Measurements from ENCODE around the gene ITGAL.
"Not testable (repeated sequence)": the region's sequence is repeated elsewhere in the genome, so short reads cannot be mapped to it uniquely, and the experiment has no call there.

The ITGAL gene

DNA sequence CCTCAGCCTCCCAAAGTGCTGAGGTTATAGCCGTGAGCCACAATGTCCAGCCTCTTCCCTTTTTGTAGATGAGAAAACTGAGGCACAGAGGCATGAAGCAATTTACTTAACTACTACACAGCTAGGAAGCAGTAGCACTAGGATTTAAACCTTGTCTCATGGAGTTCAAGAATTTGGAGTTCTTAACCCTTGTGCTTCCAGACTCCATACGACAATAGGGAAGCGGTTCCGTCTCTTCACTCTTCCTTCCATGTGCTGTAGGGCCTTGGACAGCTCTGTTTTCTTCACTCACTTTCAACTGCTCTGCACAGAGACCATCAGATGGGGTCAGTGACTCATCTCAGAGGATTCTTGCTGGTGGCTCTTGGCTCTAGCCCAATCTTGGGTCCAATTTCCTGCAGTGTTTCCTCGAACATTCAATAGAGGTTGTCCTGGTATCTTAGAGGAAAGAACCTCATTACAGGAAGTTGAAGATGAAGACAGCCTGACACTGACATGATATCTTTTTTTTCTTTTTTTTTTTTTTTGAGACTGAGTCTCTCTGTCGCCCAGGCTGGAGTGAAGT lies 19.3 kb downstream of the ITGAL start:
- DNase-seq (ENCODE audit: low spot score) (peak; percentile 80), FAIRE-seq (no peak)

DNA sequence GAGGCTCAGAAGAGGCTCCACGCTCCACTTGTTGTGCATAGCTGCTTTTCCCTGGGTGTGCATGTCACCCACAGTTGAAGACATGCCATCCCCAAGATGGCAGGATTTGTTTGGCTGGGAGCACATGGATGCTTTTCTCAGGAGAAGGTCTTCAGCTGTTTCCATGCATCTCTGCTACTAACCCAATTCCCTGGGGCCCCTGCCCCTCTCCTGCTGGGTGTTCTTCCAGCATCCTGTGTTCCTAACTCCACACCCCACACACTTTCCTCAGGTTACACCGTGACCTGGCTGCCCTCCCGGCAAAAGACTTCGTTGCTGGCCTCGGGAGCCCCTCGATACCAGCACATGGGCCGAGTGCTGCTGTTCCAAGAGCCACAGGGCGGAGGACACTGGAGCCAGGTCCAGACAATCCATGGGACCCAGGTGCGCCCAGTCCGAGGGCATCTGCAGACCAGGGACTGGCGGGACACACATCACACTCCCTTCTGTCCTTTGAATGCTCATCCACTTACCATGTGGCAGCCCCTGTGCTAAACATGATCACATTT lies 21.5 kb downstream of the ITGAL start:
- FAIRE-seq (no peak), DNase-seq (ENCODE audit: low spot score) (no peak)

DNA sequence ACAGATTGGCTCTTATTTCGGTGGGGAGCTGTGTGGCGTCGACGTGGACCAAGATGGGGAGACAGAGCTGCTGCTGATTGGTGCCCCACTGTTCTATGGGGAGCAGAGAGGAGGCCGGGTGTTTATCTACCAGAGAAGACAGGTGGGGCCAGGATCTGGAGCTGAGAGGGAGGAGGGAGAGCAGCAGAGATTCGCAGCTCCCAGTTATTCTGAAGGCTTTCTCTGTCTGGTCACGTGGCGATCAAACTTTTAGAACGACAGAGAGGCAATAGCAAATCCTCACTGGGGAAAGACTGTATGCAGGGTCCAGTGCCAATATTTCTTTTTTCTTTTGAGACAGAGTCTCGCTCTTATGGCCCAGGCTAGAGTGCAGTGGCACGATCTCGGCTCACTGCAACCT lies 22.2 kb downstream of the ITGAL start:
- FAIRE-seq (no peak), DNase-seq (ENCODE audit: low spot score) (no peak)

DNA sequence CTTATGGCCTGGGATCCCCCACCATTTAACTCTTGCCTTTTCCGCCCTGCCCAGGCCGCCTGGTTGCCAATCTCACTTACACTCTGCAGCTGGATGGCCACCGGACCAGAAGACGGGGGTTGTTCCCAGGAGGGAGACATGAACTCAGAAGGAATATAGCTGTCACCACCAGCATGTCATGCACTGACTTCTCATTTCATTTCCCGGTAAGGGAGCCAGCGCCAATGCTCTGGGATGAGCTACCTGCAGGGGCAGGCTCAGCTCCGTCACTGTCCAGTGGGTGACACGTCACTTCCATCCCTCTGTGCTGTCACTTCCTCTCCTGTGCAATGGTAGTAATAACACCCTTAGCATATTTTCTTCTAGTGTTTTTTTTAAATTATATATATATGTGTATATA lies 26.7 kb downstream of the ITGAL start:
- DNase-seq (ENCODE audit: low spot score) = no peak
- no peak for FAIRE-seq

DNA sequence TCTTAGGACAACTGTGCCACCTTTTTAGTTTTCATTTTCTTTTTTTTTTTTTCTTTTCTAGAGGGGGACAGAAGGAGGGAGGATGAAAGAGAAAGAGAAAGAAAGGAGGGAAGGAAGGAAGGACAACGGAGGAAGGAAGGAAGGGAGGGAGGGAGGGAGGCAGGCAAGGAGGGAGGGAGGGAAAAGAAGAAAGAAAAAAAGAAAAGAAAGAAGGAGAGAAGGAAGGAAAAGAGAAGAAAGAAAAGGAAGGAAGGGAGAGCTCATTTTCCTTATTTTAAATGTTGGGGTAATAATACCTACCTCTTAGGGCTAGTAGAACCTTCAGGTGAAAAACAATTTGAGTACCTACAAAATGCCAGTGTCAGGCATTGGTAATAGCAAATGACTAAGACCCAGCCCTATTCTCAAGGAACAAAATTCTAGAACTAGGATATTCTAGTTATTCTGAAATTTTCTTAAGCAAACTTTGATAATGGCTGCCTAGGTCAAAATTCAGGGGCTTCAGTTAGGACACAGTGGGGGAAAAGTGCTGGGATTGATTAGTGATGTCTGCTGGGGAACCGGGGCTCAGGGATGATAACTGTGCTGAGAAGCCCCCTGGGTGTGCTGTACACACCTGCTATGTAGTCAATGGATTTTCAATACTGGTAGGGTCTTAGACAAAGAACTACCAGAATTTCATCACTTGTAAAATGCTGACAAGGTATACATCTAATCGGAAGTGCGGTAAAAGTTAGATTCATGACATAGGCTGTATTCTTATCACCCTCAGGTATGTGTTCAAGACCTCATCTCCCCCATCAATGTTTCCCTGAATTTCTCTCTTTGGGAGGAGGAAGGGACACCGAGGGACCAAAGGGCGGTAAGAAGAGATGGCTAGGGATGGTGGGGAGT lies 31.1 kb downstream of the ITGAL start:
- no peak for DNase-seq (ENCODE audit: low spot score)
- no peak for FAIRE-seq

DNA sequence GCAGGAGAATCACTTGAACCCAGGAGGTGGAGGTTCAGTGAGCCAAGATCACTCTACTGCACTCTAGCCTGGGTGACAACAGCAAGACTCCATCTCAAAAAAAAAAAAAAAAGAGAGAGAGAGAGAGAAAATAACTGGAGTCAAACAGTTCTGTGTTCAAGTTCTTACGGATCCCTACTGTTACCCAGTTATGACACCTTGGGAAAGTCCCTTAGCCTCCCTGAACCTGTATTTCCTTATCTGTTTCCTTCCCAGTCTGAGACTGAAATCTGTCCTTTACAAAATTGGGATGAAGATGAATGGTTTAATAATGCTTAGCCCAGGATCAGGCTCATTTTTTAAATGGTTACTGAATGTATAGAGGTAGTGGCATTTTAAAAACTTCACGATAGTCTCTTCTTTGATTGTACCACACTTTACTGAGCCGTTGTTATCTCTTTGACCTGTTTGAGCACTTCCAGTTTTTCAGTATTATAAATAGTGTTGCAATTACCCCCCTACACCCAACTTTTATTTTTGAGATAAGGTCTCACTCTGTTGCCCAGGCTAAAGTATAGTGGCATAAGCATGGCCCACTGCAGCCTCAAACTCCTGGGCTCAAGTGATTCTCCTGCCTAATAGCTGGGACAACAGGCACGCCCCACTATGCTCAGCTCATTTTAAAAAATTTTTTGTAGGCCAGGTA lies 36.7 kb downstream of the ITGAL start:
- FAIRE-seq (no peak), DNase-seq (ENCODE audit: low spot score) (no peak)

DNA sequence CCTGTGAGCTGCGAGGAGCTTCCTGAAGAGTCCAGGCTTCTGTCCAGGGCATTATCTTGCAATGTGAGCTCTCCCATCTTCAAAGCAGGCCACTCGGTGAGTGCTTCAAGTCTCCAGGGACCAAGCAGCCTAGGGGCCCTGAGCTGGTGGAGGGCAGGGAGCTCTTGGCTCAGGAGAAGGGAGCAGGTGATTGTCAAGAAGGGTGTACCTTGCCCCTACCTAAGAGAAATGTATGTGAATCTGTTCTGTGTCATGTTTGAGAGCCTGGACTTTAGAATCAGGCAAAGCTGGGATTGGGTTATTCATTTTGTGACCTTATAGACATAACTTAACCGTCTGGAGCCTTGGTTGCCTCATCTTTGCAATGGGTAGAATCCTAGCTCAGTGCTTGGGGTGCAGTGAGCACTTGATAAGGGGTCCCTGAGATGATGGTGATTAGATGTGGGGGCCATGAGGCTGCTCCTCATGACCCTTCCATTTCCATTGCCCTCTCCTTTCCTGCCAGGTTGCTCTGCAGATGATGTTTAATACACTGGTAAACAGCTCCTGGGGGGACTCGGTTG lies 37.9 kb downstream of the ITGAL start:
- FAIRE-seq (no peak), DNase-seq (ENCODE audit: low spot score) (no peak)

DNA sequence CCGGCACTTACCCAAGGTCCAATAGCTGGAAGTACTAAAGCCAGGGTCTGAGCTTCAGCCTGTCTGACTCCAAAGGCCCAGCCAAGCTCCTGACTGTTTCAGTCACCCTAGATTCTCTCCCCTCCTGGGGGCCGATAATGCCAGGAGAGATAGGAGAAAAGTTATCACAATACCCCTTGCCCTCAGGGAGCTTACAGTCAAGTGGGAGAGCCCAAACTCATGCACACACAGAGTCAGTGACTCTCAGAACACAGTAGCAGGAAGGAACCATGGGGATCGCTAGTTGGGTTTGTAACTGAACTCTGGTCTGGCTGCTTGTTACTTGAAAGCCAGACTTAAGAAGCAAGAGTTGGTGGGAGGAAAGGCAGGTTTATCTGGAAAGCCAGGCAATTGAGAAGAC lies 39.0 kb downstream of the ITGAL start:
- no peak for DNase-seq (ENCODE audit: low spot score)
- no peak for FAIRE-seq

DNA sequence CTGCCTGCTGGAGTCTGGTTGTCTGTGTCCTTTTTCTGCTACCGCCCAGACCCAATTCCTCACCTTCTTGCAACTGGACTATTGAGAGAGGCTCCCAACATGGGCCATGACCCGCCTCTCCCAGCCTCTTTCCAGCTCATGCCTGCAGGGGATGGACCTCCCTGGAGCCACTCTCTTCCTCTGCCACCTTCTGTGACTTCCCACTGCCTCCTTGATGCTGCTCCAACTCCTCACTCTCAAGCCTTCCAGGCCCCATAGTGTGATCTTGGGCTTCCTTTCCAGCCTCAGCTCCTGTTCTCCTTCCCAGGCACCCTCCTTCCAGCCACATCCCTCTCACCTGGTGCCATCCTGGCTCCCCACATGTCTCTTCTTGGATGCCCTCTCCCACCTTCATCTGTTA lies 42.7 kb downstream of the ITGAL start:
- DNase-seq (ENCODE audit: low spot score) (no peak), FAIRE-seq (no peak)

DNA sequence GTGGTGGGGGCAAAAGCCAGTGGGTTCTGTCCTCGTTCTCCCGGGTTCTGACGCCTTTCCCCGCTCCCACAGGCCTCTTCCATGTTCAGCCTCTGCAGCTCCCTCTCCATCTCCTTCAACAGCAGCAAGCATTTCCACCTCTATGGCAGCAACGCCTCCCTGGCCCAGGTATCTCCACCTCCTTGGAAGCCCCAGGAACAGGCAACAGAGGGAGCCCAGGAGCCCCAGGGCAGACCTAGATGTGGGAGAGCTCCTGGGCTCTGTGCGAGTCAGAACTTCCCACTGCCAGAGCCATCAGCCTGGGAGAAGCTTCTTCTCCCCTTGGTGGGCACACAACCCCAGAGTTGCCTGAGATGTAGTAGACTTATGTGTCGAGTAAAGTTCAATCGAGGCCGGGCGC lies 46.0 kb downstream of the ITGAL start:
- FAIRE-seq (no peak), DNase-seq (ENCODE audit: low spot score) (no peak)

DNA sequence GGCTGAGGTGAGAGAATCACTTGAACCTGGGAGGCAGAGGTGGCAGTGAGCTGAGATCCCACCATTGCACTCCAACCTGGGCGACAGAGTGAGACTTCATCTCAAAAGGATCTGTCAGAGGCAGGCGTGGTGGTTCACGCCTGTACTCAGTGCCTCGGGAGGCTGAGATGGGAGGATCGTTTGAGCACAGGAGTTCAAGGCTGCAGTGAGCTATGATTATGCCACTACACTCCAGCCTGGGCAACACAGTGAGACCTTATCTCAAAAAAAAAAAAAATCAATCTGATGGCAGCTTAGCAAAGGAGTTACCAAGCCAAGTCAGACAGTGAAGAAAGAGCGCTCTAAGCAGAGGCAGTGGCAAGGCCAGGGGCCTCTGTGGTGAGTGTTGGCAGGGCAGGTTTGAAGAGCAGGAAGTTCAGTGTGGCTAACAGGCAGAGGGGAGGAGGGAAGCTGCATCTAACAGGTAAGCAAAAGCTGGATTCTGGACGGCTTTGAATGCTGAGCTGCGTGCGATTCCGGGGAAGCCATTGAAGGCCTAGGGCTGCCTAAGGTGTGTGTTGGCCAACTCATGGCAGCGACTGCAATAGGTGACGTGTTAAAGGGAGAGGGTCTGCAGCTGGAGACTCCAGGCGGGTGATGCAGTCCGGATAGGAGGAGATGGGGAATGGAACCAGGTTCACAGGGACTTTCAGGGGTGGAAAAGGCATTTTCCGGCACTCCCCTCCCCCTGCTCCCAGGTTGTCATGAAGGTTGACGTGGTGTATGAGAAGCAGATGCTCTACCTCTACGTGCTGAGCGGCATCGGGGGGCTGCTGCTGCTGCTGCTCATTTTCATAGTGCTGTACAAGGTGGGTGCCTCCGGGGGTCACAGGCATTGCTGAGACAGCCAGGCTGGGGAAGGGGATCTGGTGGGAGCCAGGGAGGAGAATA lies 46.8 kb downstream of the ITGAL start:
- no peak for DNase-seq (ENCODE audit: low spot score)
- no peak for FAIRE-seq

DNA sequence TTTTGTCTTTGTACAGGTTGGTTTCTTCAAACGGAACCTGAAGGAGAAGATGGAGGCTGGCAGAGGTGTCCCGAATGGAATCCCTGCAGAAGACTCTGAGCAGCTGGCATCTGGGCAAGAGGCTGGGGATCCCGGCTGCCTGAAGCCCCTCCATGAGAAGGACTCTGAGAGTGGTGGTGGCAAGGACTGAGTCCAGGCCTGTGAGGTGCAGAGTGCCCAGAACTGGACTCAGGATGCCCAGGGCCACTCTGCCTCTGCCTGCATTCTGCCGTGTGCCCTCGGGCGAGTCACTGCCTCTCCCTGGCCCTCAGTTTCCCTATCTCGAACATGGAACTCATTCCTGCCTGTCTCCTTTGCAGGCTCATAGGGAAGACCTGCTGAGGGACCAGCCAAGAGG lies 48.9 kb downstream of the ITGAL start:
- DNase-seq (ENCODE audit: low spot score) = no peak
- FAIRE-seq = no peak

DNA sequence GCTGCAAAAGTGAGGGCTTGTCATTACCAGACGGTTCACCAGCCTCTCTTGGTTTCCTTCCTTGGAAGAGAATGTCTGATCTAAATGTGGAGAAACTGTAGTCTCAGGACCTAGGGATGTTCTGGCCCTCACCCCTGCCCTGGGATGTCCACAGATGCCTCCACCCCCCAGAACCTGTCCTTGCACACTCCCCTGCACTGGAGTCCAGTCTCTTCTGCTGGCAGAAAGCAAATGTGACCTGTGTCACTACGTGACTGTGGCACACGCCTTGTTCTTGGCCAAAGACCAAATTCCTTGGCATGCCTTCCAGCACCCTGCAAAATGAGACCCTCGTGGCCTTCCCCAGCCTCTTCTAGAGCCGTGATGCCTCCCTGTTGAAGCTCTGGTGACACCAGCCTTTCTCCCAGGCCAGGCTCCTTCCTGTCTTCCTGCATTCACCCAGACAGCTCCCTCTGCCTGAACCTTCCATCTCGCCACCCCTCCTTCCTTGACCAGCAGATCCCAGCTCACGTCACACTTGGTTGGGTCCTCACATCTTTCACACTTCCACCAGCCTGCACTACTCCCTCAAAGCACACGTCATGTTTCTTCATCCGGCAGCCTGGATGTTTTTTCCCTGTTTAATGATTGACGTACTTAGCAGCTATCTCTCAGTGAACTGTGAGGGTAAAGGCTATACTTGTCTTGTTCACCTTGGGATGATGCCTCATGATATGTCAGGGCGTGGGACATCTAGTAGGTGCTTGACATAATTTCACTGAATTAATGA lies 49.5 kb downstream of the ITGAL start:
- FAIRE-seq = no peak
- DNase-seq (ENCODE audit: low spot score) = no peak

DNA sequence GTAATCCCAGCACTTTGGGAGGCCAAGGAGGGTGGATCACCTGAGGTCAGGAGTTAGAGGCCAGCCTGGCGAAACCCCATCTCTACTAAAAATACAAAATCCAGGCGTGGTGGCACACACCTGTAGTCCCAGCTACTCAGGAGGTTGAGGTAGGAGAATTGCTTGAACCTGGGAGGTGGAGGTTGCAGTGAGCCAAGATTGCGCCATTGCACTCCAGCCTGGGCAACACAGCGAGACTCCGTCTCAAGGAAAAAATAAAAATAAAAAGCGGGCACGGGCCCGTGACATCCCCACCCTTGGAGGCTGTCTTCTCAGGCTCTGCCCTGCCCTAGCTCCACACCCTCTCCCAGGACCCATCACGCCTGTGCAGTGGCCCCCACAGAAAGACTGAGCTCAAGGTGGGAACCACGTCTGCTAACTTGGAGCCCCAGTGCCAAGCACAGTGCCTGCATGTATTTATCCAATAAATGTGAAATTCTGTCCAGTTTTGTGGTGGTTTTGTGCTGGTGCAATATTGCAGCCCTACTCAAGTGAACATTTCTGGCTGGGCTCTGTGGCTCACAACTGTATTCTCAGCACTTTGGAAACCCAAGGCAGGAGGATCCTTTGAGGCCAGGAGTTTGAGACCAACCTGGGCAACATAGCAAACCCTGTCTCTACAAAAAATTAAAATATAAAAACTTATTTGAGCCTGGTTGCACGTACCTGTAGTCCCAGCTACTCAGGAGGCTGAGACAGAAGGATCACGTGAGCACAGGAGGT lies 50.3 kb downstream of the ITGAL start:
- not testable (repeated sequence) for FAIRE-seq; DNase-seq (ENCODE audit: low spot score)

DNA sequence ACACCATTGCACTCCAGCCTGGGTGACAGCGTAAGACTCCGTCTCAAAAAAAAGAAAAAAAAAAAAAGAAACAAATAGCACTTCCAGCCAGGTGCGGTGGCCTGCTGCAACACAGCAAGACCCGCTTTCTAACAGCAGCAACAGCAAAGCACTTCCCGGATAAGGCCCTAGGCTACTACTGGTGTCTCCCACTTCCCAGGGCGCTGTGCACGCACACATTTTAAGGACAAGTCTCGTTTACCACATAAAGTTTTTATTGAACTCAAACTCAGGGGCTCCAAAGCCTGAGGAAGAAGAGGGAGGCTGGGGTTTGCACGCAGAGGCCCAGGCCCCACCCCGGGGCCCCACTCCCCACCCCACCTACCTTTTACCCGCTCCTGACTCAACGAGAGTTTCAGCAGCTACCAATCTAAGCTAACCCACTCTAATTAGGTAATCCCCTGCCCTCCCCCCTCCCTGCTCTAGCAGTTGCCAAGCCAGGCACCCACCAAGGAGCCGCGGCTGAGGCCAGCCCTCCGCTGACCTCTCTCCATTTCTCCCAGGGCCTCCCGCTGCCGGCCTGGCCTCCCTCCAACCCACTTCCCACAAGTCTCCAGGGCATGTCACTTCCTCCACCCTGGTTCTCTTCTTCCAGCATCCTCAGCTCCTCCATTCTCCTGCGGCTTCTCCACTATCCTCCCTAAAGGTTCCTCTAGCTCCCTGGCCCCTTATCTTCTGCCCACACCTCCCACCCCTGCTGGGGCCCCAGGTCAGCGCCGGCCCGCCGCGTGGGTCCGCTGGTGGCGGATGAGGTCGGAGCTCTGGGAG lies 51.4 kb downstream of the ITGAL start:
- FAIRE-seq (no peak), DNase-seq (ENCODE audit: low spot score) (no peak)

DNA sequence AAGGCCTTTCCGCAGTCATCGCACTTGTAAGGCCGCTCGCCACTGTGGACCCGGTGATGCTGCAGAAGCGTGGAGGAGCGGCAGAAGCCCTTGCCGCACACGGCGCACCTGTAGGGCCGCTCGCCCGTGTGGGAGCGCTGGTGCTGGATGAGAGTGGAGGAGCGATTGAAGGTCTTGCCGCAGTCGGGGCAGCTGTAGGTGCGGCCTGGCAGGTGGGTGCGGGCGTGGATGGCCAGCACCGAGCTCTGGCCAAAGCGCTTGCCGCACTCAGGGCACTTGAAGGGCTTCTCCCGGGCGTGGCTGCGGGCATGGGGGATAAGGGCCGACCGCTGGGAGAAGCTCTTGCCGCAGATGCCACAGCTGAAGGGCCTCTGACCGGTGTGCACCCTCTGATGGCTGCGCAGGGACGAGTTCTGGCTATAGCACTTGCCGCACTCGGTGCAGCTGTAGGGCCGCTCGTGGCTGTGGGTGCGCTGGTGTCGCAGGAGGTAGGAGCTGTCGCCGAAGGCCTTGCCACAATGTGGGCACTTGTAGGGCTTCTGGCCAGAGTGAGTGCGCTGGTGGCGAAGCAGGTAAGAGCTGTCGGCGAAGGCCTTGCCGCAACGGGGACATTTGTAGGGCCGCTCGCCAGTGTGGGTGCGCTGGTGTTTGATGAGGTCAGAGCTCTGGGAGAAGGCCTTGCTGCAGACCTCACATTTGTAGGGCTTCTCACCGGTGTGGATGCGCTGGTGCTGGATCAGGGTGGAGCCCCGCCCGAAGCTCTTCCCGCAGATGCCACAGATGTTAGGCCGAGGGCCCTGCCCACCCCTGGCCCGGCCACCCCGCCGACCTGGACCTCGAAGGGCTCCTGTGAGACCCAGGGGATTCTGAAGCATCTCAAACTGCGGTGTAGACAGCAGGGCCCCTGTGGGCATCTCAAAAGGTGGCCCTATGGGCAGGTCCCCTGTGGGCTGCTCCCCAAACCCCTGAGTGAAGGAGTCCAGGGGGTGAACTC lies 52.3 kb downstream of the ITGAL start:
- DNase-seq (ENCODE audit: low spot score) (no peak), FAIRE-seq (no peak)

DNA sequence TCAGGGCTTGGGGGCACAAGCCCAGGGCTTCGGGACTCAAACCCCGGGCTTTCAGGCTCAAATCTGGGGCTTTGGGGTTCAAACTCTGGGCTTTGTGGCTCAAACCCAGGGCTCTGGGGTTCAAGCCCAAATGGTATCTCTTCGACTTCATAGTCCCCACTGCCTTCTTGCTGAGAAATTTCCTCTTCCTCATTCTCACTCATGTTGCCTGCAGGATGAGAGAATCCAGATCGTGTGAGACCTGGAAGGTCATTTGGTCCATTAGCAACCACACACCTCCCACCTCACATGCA lies 53.2 kb downstream of the ITGAL start:
- DNase-seq (ENCODE audit: low spot score) (no peak), FAIRE-seq (no peak)

All from urothelium cell line (cell line).